Liver (tissue), 9 donors: ENCODE results near the gene SREBF1. TPM values are rescaled to one million over a fixed set of nuclear protein-coding genes. Genes with fewer than 3 reads are reported as not detected.
A peak's percentile ranks its signal among the peaks of the same experiment; 100 is the strongest.

Experiments
- DNase-seq: peaks from one replicate; pipeline ENCODE4 v3.0.0-alpha.2; 2017; ENCODE audit warnings: low spot score
- H3K27ac ChIP-seq, 2 donors: one replicate each; pipeline ENCODE4 v1.7.0; 2013; ENCODE audit warnings: inconsistent platforms in 2 of 2, low read length in 2 of 2, control low read depth in 1 of 2, low read depth in 1 of 2, mild to moderate bottlenecking in 1 of 2
- H3K27me3 ChIP-seq, 4 donors: one replicate each; pipeline versions ENCODE4 v1.6.1 to v1.7.0; 2013; ENCODE audit warnings: low read length in 3 of 4, inconsistent platforms in 1 of 4, mild to moderate bottlenecking in 1 of 4, moderate library complexity in 1 of 4; ENCODE audit not compliant: control insufficient read depth in 4 of 4, insufficient read depth in 4 of 4
- H3K36me3 ChIP-seq, 4 donors: one replicate each; pipeline versions ENCODE4 v1.6.1 to v1.7.0; 2013; ENCODE audit warnings: low read length in 3 of 4, mild to moderate bottlenecking in 3 of 4, low read depth in 1 of 4, moderate library complexity in 1 of 4; ENCODE audit not compliant: control insufficient read depth in 4 of 4, insufficient read depth in 3 of 4
- H3K4me1 ChIP-seq, 4 donors: one replicate each; pipeline versions ENCODE4 v1.6.1 to v1.7.0; 2013; ENCODE audit warnings: low read length in 3 of 4, mild to moderate bottlenecking in 3 of 4, moderate library complexity in 1 of 4; ENCODE audit not compliant: control insufficient read depth in 4 of 4, insufficient read depth in 4 of 4
- H3K4me3 ChIP-seq, 3 donors: one replicate each; pipeline versions ENCODE4 v1.6.1 to v1.7.0; 2013; ENCODE audit warnings: low read length in 3 of 3, control low read depth in 1 of 3, low read depth in 1 of 3, mild to moderate bottlenecking in 1 of 3
- H3K9ac ChIP-seq, 2 donors: one replicate each; pipeline ENCODE4 v1.7.0; 2013; ENCODE audit warnings: low read length in 2 of 2, mild to moderate bottlenecking in 2 of 2, moderate library complexity in 2 of 2, control low read depth in 1 of 2, low read depth in 1 of 2
- H3K9me3 ChIP-seq, 4 donors: one replicate each; pipeline versions ENCODE4 v1.6.1 to v1.7.0; 2013; ENCODE audit warnings: low read length in 3 of 4; ENCODE audit not compliant: control insufficient read depth in 4 of 4
- EGR1 ChIP-seq, 2 donors: IDR thresholded peaks; 2 replicates each; pipeline ENCODE4 v1.6.1; 2016 to 2018; ENCODE audit warnings: antibody characterized with exemption in 2 of 2, low read depth in 2 of 2
- FOXA1 ChIP-seq: IDR thresholded peaks from 2 replicates; pipeline ENCODE4 v1.6.1; 2016; ENCODE audit warnings: antibody characterized with exemption
- FOXA2 ChIP-seq: IDR thresholded peaks from 2 replicates; pipeline ENCODE4 v1.6.1; 2016; ENCODE audit warnings: antibody characterized with exemption
- GABPA ChIP-seq, 2 donors: IDR thresholded peaks in 1 of 2; conservative IDR thresholded peaks in 1 of 2; 2 replicates each; pipeline ENCODE4 v1.6.1; 2016; ENCODE audit warnings: antibody characterized with exemption in 2 of 2, mild to moderate bottlenecking in 1 of 2, moderate library complexity in 1 of 2
- HNF4A ChIP-seq, 2 donors: conservative IDR thresholded peaks; 2 replicates each; pipeline ENCODE4 v1.6.1; 2016; ENCODE audit warnings: antibody characterized with exemption in 2 of 2, mild to moderate bottlenecking in 2 of 2
- HNF4G ChIP-seq: IDR thresholded peaks from 2 replicates; pipeline ENCODE4 v1.6.1; 2016; ENCODE audit warnings: antibody characterized with exemption
- JUND ChIP-seq, 2 donors: IDR thresholded peaks; 2 replicates each; pipeline ENCODE4 v1.6.1; 2016; ENCODE audit warnings: antibody characterized with exemption in 2 of 2
- MAX ChIP-seq: IDR thresholded peaks from 2 replicates; pipeline ENCODE4 v1.6.1; 2016; ENCODE audit warnings: antibody characterized with exemption
- NR2F2 ChIP-seq: IDR thresholded peaks from 2 replicates; pipeline ENCODE4 v1.6.1; 2016; ENCODE audit warnings: antibody characterized with exemption
- RAD21 ChIP-seq, 2 donors: IDR thresholded peaks; 2 replicates each; pipeline ENCODE4 v1.6.1; 2016; ENCODE audit warnings: antibody characterized with exemption in 2 of 2, mild to moderate bottlenecking in 2 of 2
- REST ChIP-seq: IDR thresholded peaks from 2 replicates; pipeline ENCODE4 v1.6.1; 2016; ENCODE audit warnings: antibody characterized with exemption, mild to moderate bottlenecking
- RXRA ChIP-seq, 2 donors: IDR thresholded peaks; 2 replicates each; pipeline ENCODE4 v1.6.1; 2017 to 2018; ENCODE audit warnings: antibody characterized with exemption in 2 of 2, mild to moderate bottlenecking in 1 of 2
- SP1 ChIP-seq: IDR thresholded peaks from 2 replicates; pipeline ENCODE4 v1.6.1; 2018; ENCODE audit warnings: antibody characterized with exemption, mild to moderate bottlenecking
- TAF1 ChIP-seq: conservative IDR thresholded peaks from 2 replicates; pipeline ENCODE4 v1.6.1; 2016; ENCODE audit warnings: antibody characterized with exemption, mild to moderate bottlenecking
- YY1 ChIP-seq: IDR thresholded peaks from 2 replicates; pipeline ENCODE4 v1.6.1; 2016; ENCODE audit warnings: antibody characterized with exemption, mild to moderate bottlenecking
- ZBTB33 ChIP-seq: IDR thresholded peaks from 2 replicates; pipeline ENCODE4 v1.6.1; 2016; ENCODE audit warnings: antibody characterized with exemption
- WGBS: extraction: QIAGEN DNeasy Blood & Tissue Kit; methylation state at CpG from one replicate; pipeline ENCODE4 v1.1.7; 2013; 5-methylcytosine and 5-hydroxymethylcytosine counted together
- polyA plus RNA-seq, 2 donors: library from polyadenylated mRNA; stranded (reverse) in 1 of 2; unstranded in 1 of 2; fragments of 200-250 nt in 1 of 2; fragments of >200 nt in 1 of 2; fragmentation: Nextera tagmentation in 1 of 2; extraction: Ambion mirVana in 1 of 2; gene quantifications; one replicate each; pipeline versions ENCODE4 v1.2.1 to v1.2.3, GENCODE V29; 2013 to 2015
- total RNA-seq, 2 donors: library from RNA; depleted of rRNA; stranded (reverse); fragments of >200 nt; gene quantifications; one replicate each; pipeline ENCODE4 v1.2.3, GENCODE V29; 2014
- TF ChIP-seq, protein P1 (sequence below): fragments of 150-350 bp; IDR thresholded peaks from 2 replicates; pipeline ENCODE4 v1.5.1; 2017; ENCODE audit warnings: improper control_type of control experiment, low read depth, low read length; ENCODE audit not compliant: missing input control
- TF ChIP-seq, protein P2 (sequence below): IDR thresholded peaks from 2 replicates; pipeline ENCODE4 v1.6.1; 2016; ENCODE audit warnings: antibody characterized with exemption
- donor health status: healthy.
- donor health status: healthy.
- donor health status: healthy.
- donor health status: healthy.
- donor health status: healthy.

SREBF1 gene
- total and polyA plus RNA-seq, 4 donors, result 66.8 to 133 (median 101) TPM

- Histone ChIP-seq H3K4me3 (no peak overlapping the region), H3K27ac (no peak overlapping the region), H3K9me3 (no peaks in the 10 kb centered on the region), H3K36me3 (peaks cover 0 to 11% (median 2%) of the 10 kb centered on the region in 4 donors), H3K9ac (no peak overlapping the region), H3K27me3 (no peaks in the 10 kb centered on the region), H3K4me1 (peaks cover 16 to 37% (median 19%) of the 10 kb centered on the region in 4 donors)
- no peak for DNase-seq
- WGBS, result 72% methylated on average over 12 of the region's 12 CpGs
- no peak for TF ChIP-seq ZBTB33
- no peak for TF ChIP-seq YY1
- TF ChIP-seq HNF4A (conservative IDR thresholded peaks at IDR 0.05), result peak in 1 of 2 donors; percentile 18
- no peak for TF ChIP-seq RAD21 (IDR thresholded peaks at IDR 0.05)
- no peak for TF ChIP-seq FOXA2
- no peak for TF ChIP-seq NR2F2
- no peak for TF ChIP-seq JUND (IDR thresholded peaks at IDR 0.05)
- no peak for TF ChIP-seq FOXA1
Measured at GRCh38 chr17:17789828-17790636, 46.8 kb downstream of the SREBF1 start.

GRCh38 chr17:17789410-17789809 lies 47.4 kb downstream of the SREBF1 start:
- H3K9me3 ChIP-seq, result no peaks in the 10 kb centered on the region
- no peak overlapping the region for H3K9ac ChIP-seq
- H3K27me3 ChIP-seq, result no peaks in the 10 kb centered on the region
- DNase-seq, result no peak
- H3K27ac ChIP-seq, result no peak overlapping the region
- peaks cover 22 to 42% (median 22%) of the 10 kb centered on the region in 4 donors for H3K4me1 ChIP-seq
- H3K4me3 ChIP-seq, result no peak overlapping the region
- no peak for TF ChIP-seq ZBTB33
- TF ChIP-seq TAF1, result no peak
- no peak for TF ChIP-seq HNF4A (conservative IDR thresholded peaks at IDR 0.05)
- no peak for TF ChIP-seq GABPA (IDR thresholded peaks at IDR 0.05 in 1 of 2, conservative IDR thresholded peaks at IDR 0.05 in 1 of 2)
- TF ChIP-seq RXRA (IDR thresholded peaks at IDR 0.05), result no peak
- no peak for TF ChIP-seq SP1
- no peak for TF ChIP-seq FOXA1
- no peak for TF ChIP-seq REST
- TF ChIP-seq MAX, result no peak
- TF ChIP-seq RAD21 (IDR thresholded peaks at IDR 0.05), result no peak
- TF ChIP-seq EGR1 (IDR thresholded peaks at IDR 0.05; ENCODE audit: low read depth in 2 of 2), result no peak
- no peak for TF ChIP-seq NR2F2
- TF ChIP-seq HNF4G, result no peak
- TF ChIP-seq, protein P1, sequence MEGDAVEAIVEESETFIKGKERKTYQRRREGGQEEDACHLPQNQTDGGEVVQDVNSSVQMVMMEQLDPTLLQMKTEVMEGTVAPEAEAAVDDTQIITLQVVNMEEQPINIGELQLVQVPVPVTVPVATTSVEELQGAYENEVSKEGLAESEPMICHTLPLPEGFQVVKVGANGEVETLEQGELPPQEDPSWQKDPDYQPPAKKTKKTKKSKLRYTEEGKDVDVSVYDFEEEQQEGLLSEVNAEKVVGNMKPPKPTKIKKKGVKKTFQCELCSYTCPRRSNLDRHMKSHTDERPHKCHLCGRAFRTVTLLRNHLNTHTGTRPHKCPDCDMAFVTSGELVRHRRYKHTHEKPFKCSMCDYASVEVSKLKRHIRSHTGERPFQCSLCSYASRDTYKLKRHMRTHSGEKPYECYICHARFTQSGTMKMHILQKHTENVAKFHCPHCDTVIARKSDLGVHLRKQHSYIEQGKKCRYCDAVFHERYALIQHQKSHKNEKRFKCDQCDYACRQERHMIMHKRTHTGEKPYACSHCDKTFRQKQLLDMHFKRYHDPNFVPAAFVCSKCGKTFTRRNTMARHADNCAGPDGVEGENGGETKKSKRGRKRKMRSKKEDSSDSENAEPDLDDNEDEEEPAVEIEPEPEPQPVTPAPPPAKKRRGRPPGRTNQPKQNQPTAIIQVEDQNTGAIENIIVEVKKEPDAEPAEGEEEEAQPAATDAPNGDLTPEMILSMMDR, result no peak
- no peak for TF ChIP-seq JUND (IDR thresholded peaks at IDR 0.05)
- no peak for TF ChIP-seq YY1
- TF ChIP-seq, protein P2, sequence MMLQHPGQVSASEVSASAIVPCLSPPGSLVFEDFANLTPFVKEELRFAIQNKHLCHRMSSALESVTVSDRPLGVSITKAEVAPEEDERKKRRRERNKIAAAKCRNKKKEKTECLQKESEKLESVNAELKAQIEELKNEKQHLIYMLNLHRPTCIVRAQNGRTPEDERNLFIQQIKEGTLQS, result no peak
- no peak for TF ChIP-seq FOXA2
- H3K36me3 ChIP-seq, result peaks cover 0 to 5% (median 2%) of the 10 kb centered on the region in 4 donors
- WGBS, result 96% methylated on average over 6 of the region's 6 CpGs
